HCT116 (cell line): ENCODE results near the gene MED26. TPM values are rescaled to one million over a fixed set of nuclear protein-coding genes. Genes with fewer than 3 reads are reported as not detected.

Experiments used
- ATAC-seq: fragments of 200-7000 bp; cut with Tn5 transposase; 2 replicates; pipeline ENCODE4 v1.9.1; 2020; ENCODE audit warnings: mild to moderate bottlenecking, moderate library complexity
- BruUV-seq: library from RNA; stranded (reverse); fragments of 400-500 nt; replicated peaks from 2 replicates; lab custom pipeline; 2021; lab: Mats Ljungman, UMichigan
- CTCF ChIA-PET: fragments of 300-600 bp; sonication (Branson Sonifier 250); formaldehyde crosslinking; loops from one replicate; lab custom pipeline; 2021; ENCODE audit warnings: antibody characterized with exemption; lab: Charles Lee
- POLR2A ChIA-PET: fragments of 300-600, 350-600 bp; sonication (Branson Sonifier 250); formaldehyde crosslinking; loops from one replicate; lab custom pipeline; 2021; ENCODE audit warnings: antibody characterized with exemption; lab: Charles Lee
- RAD21 ChIA-PET, 2 experiments: fragments of 300-600 bp; sonication (Branson Sonifier 250); formaldehyde crosslinking; loops; one replicate each; lab custom pipeline; 2023; ENCODE audit warnings: low total read pairs in 2 of 2; ENCODE audit not compliant: uncharacterized antibody in 2 of 2, unreplicated experiment in 2 of 2, low non-redundant PET in 1 of 2; lab: Charles Lee
- DNase-seq: peaks from one replicate; pipeline ENCODE4 v3.0.0-alpha.2; 2010; ENCODE audit warnings: low read depth, low spot score
- H2AFZ ChIP-seq: fragments of 200-600 bp; shearing (Covaris generic), sonication (generic); 2 replicates; pipeline ENCODE4 v1.6.1; 2017; ENCODE audit warnings: low read depth, mixed run types, mixed read lengths, antibody characterized with exemption, low read length; ENCODE audit not compliant: poor library complexity, severe bottlenecking
- H3K27ac ChIP-seq: 2 replicates; pipeline ENCODE4 v1.5.1; 2012; ENCODE audit warnings: low read depth, low read length
- H3K27me3 ChIP-seq: fragments of 200-600 bp; sonication (generic); 2 replicates; pipeline ENCODE4 v1.6.1; 2016; ENCODE audit warnings: mixed run types, low read length, mixed read lengths; ENCODE audit not compliant: insufficient read depth
- H3K36me3 ChIP-seq, 2 experiments: fragments of 200-500 bp in 1 of 2; fragments of 200-600 bp in 1 of 2; sonication (Bioruptor generic) in 1 of 2; sonication (generic) in 1 of 2; 2 replicates each; pipeline versions ENCODE4 v1.5.1 to v1.6.1; 2014 to 2016; ENCODE audit warnings: low read length in 2 of 2, inconsistent platforms in 1 of 2, mixed read lengths in 1 of 2, mixed run types in 1 of 2; ENCODE audit not compliant: insufficient read depth in 2 of 2, control insufficient read depth in 1 of 2
- H3K4me1 ChIP-seq, 2 experiments: fragments of 200-600 bp in 1 of 2; sonication (generic) in 1 of 2; 2 replicates each; pipeline versions ENCODE4 v1.5.1 to v1.6.1; 2012 to 2017; ENCODE audit warnings: low read length in 2 of 2, inconsistent platforms in 1 of 2, mild to moderate bottlenecking in 1 of 2, mixed read lengths in 1 of 2, mixed run types in 1 of 2, moderate library complexity in 1 of 2; ENCODE audit not compliant: insufficient read depth in 2 of 2, control insufficient read depth in 1 of 2
- H3K4me2 ChIP-seq: fragments of 200-600 bp; sonication (generic); 2 replicates; pipeline ENCODE4 v1.6.1; 2017; ENCODE audit warnings: mixed run types, low read length, mixed read lengths
- H3K4me3 ChIP-seq, 2 experiments: fragments of 200-600 bp in 1 of 2; sonication (generic) in 1 of 2; replicated peaks in 1 of 2; 2 replicates each; pipeline ENCODE4 v1.5.1; 2011 to 2016; ENCODE audit warnings: low read length in 2 of 2, control low read depth in 1 of 2, low read depth in 1 of 2, mild to moderate bottlenecking in 1 of 2, mixed read lengths in 1 of 2, mixed run types in 1 of 2
- H3K79me2 ChIP-seq: fragments of 200-600 bp; sonication (generic); 2 replicates; pipeline ENCODE4 v1.6.1; 2017; ENCODE audit warnings: mild to moderate bottlenecking, mixed run types, low read length, moderate library complexity, mixed read lengths; ENCODE audit not compliant: insufficient read depth
- H3K9ac ChIP-seq: fragments of 200-600 bp; sonication (generic); 2 replicates; pipeline ENCODE4 v1.6.1; 2016; ENCODE audit warnings: low read length, mixed read lengths
- H3K9me2 ChIP-seq: fragments of 200-600 bp; sonication (generic), shearing (Covaris generic); 2 replicates; pipeline ENCODE4 v1.6.1; 2017; ENCODE audit warnings: mixed run types, mild to moderate bottlenecking, moderate library complexity; ENCODE audit not compliant: insufficient read depth
- H3K9me3 ChIP-seq, 2 experiments: fragments of 200-500 bp in 1 of 2; fragments of 200-600 bp in 1 of 2; sonication (Bioruptor generic) in 1 of 2; sonication (generic) in 1 of 2; 2 replicates each; pipeline ENCODE4 v1.6.1; 2014 to 2017; ENCODE audit warnings: low read length in 2 of 2, mixed read lengths in 2 of 2, inconsistent platforms in 1 of 2, low read depth in 1 of 2, mild to moderate bottlenecking in 1 of 2, mixed run types in 1 of 2, moderate library complexity in 1 of 2; ENCODE audit not compliant: control insufficient read depth in 1 of 2, insufficient read depth in 1 of 2
- H4K20me1 ChIP-seq: fragments of 200-600 bp; sonication (generic), shearing (Covaris generic); 2 replicates; pipeline ENCODE4 v1.6.1; 2017; ENCODE audit warnings: mixed run types, mild to moderate bottlenecking, moderate library complexity; ENCODE audit not compliant: insufficient read depth
- EZH2 ChIP-seq: fragments of 200-600 bp; sonication (generic); IDR thresholded peaks from 2 replicates; pipeline ENCODE4 v1.6.1; 2017; ENCODE audit warnings: antibody characterized with exemption, mixed run types
- POLR2A ChIP-seq: IDR thresholded peaks from 2 replicates; pipeline ENCODE4 v1.7.0; 2011; ENCODE audit warnings: borderline replicate concordance; ENCODE audit not compliant: insufficient read depth, insufficient read length; ENCODE audit errors: extremely low read depth
- POLR2AphosphoS5 ChIP-seq: IDR thresholded peaks from 2 replicates; pipeline ENCODE4 v1.6.1; 2011; ENCODE audit warnings: mild to moderate bottlenecking, low read depth, low read length, moderate library complexity
- ZNF274 ChIP-seq: fragments of 200-500 bp; sonication (Bioruptor generic); IDR thresholded peaks from 2 replicates; pipeline ENCODE4 v1.6.1; 2014; ENCODE audit warnings: mild to moderate bottlenecking, low read depth, low read length, inconsistent platforms
- intact Hi-C: fragments of 100-400 bp; cut with micrococcal nuclease; formaldehyde crosslinking; loops from 2 replicates; pipeline ENCODE4 v1.10.0; 2022
- total RNA-seq: library from RNA; stranded (reverse); gene quantifications from one replicate; pipeline ENCODE4 v1.2.1, GENCODE V29; 2021; ENCODE audit not compliant: unreplicated experiment
- TF ChIP-seq, protein P1 (sequence below), 3 experiments: fragments of 200-600 bp in 1 of 3; sonication (generic) in 1 of 3; IDR thresholded peaks in 2 of 3; conservative IDR thresholded peaks in 1 of 3; 2 replicates each; pipeline ENCODE4 v1.5.1; 2012 to 2017; ENCODE audit warnings: low read depth in 2 of 3, low read length in 2 of 3, antibody characterized with exemption in 1 of 3, borderline replicate concordance in 1 of 3, control low read depth in 1 of 3, mild to moderate bottlenecking in 1 of 3, mixed read lengths in 1 of 3, mixed run types in 1 of 3, moderate library complexity in 1 of 3; ENCODE audit not compliant: insufficient read depth in 1 of 3

The MED26 gene
- total RNA-seq, 1 experiment from 2014 or later: 13.3 TPM

DNA sequence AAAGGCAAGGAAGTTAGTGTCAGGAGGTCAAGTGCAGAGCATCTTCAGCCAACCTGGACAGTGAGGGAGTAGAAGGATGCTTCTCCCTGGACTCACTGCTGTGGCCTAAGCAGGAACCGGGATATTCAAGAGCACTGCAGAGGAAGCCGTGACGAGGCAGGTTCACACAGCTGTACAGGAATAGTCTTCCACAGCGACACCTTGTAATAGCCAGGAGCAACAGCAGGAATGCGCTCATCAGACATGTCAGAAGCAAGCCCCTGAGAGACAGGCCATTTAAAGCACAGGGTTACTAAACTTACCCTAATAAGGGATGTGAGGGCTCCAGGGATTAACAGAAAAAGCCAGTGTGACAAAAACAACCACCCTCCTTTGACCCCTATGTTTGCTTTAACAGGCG lies 3.5 kb upstream of the MED26 start:
- H4K20me1 ChIP-seq: peaks cover 4% of the 10 kb centered on the region; the same call in 1 of the 2 replicates
- intact Hi-C loops: no loop called here
- no peaks in the 10 kb centered on the region for H3K9me2 ChIP-seq
- POLR2A ChIA-PET: no interaction called here
- RAD21 ChIA-PET: no interaction called here
- H3K9ac ChIP-seq: no peak overlapping the region
- no TSS peak for BruUV-seq
- H3K27me3 ChIP-seq: no peaks in the 10 kb centered on the region
- ATAC-seq: no peak
- no peaks in the 10 kb centered on the region for H3K9me3 ChIP-seq
- no peak overlapping the region for H3K4me3 ChIP-seq
- H3K36me3 ChIP-seq: peaks cover 7 to 18% of the 10 kb centered on the region in 2 experiments; a peak in 3 of 4 replicates
- CTCF ChIA-PET: no interaction called here
- TF ChIP-seq POLR2A (no peak), EZH2 (no peak), POLR2AphosphoS5 (no peak)
- TF ChIP-seq, protein P1, sequence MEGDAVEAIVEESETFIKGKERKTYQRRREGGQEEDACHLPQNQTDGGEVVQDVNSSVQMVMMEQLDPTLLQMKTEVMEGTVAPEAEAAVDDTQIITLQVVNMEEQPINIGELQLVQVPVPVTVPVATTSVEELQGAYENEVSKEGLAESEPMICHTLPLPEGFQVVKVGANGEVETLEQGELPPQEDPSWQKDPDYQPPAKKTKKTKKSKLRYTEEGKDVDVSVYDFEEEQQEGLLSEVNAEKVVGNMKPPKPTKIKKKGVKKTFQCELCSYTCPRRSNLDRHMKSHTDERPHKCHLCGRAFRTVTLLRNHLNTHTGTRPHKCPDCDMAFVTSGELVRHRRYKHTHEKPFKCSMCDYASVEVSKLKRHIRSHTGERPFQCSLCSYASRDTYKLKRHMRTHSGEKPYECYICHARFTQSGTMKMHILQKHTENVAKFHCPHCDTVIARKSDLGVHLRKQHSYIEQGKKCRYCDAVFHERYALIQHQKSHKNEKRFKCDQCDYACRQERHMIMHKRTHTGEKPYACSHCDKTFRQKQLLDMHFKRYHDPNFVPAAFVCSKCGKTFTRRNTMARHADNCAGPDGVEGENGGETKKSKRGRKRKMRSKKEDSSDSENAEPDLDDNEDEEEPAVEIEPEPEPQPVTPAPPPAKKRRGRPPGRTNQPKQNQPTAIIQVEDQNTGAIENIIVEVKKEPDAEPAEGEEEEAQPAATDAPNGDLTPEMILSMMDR (IDR thresholded peaks at IDR 0.05 in 2 of 3, conservative IDR thresholded peaks at IDR 0.05 in 1 of 3; ENCODE audit: borderline replicate concordance in 1 of 3, insufficient read depth in 1 of 3, low read depth in 2 of 3, low read length in 2 of 3): peak in 1 of 3 experiments; percentile 5; a peak in 2 of 6 replicates
- TF ChIP-seq, all 23 proteins: peak for 1
- Histone ChIP-seq H3K4me1 (peaks cover 1 to 10% of the 10 kb centered on the region in 2 experiments), H3K79me2 (peaks cover 40% of the 10 kb centered on the region), H3K4me2 (no peak overlapping the region), H3K27ac (no peak overlapping the region), H2AFZ (no peak overlapping the region)
- no peak for DNase-seq

DNA sequence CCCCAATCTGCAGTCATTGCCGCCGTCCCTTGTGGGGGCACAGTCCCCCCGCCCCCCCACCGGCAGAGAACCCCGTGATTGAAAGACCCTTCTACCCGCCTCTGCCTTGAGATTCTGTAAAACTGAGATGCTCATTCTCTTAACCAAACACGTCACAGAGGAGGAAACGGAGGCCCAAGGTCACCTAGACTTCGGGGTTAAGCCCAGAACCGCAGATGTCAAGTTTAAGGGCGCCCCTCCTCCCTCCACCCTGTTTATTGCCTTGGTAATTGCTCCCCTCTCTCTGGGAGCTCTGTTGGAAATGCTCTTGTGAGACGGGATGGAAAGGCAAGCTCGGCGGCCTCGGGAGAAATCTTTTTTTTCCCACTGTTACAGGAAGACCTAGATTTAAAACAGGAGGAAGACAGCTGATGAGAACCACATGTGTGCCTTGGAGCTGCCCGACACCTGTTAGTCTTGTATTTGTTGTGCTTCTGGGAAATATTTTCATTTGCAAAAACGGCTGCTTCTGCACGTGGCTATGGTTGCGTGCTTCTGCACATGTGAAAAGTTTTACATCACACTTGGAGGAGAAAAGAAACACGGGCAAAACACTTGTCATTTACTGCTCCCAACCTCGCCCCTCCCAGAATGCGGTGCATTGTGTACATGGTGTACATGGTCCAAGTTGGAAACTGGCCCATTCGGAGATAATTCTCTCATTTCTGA lies 1.1 kb upstream of the MED26 start:
- Histone ChIP-seq H3K9me3 (no peaks in the 10 kb centered on the region), H3K4me3 (peak overlapping the region; percentile 78 to 92), H4K20me1 (peaks cover 11% of the 10 kb centered on the region; the same call in 1 of the 2 replicates), H3K27me3 (no peaks in the 10 kb centered on the region), H2AFZ (no peak overlapping the region), H3K27ac (peak overlapping the region; percentile 95), H3K4me1 (peaks cover 6 to 14% of the 10 kb centered on the region in 2 experiments), H3K79me2 (peaks cover 45% of the 10 kb centered on the region), H3K4me2 (peak overlapping the region; percentile 86)
- CTCF ChIA-PET: no interaction called here
- BruUV-seq: no TSS peak
- intact Hi-C loops: no loop called here
- no peak for ATAC-seq
- TF ChIP-seq POLR2AphosphoS5: peak; percentile 1; the same call in 1 of the 2 replicates
- TF ChIP-seq ZNF274: no peak
- TF ChIP-seq, all 23 proteins: peak for 1
- no peak for DNase-seq
- Histone ChIP-seq H3K9ac (peak overlapping the region; percentile 90), H3K9me2 (no peaks in the 10 kb centered on the region), H3K36me3 (peaks cover 7 to 27% of the 10 kb centered on the region in 2 experiments; a peak in 3 of 4 replicates)
- RAD21 ChIA-PET: no interaction called here
- POLR2A ChIA-PET: no interaction called here
